Hepatocyte (in vitro differentiated cells): ENCODE measurements around the gene APBB2. TPM values are rescaled to one million over a fixed set of nuclear protein-coding genes. Genes with fewer than 3 reads are reported as not detected.

Experiments used
- DNase-seq: peaks from one replicate; pipeline ENCODE4 v3.0.0-alpha.2; 2016; ENCODE audit warnings: low spot score
- H2AFZ ChIP-seq: fragments of 200-600 bp; sonication (generic); 2 replicates; pipeline ENCODE4 v1.6.0; 2016; ENCODE audit warnings: antibody characterized with exemption, mild to moderate bottlenecking
- H3K27ac ChIP-seq: fragments of 200-600 bp; sonication (generic); 2 replicates; pipeline ENCODE4 v1.5.1; 2016; ENCODE audit warnings: mild to moderate bottlenecking
- H3K27me3 ChIP-seq: fragments of 200-600 bp; sonication (generic); 2 replicates; pipeline ENCODE4 v1.6.1; 2016
- H3K36me3 ChIP-seq: fragments of 200-600 bp; sonication (generic); replicated peaks from 2 replicates; pipeline ENCODE4 v1.5.1; 2016; ENCODE audit warnings: low read depth; ENCODE audit not compliant: insufficient read depth
- H3K4me1 ChIP-seq: fragments of 200-600 bp; sonication (generic); 2 replicates; pipeline ENCODE4 v1.5.1; 2016; ENCODE audit warnings: mild to moderate bottlenecking, moderate library complexity; ENCODE audit not compliant: insufficient read depth
- H3K4me2 ChIP-seq: fragments of 200-600 bp; sonication (generic); 2 replicates; pipeline ENCODE4 v1.6.0; 2016
- H3K4me3 ChIP-seq: fragments of 200-600 bp; sonication (generic); 2 replicates; pipeline ENCODE4 v1.5.1; 2016; ENCODE audit warnings: mild to moderate bottlenecking
- H3K79me2 ChIP-seq: fragments of 200-600 bp; sonication (generic); 2 replicates; pipeline ENCODE4 v1.6.0; 2017; ENCODE audit warnings: mild to moderate bottlenecking
- H3K9me2 ChIP-seq: fragments of 200-600 bp; sonication (generic); replicated peaks from 2 replicates; pipeline ENCODE4 v1.6.0; 2017; ENCODE audit warnings: mild to moderate bottlenecking; ENCODE audit not compliant: insufficient read depth
- H3K9me3 ChIP-seq: fragments of 200-600 bp; sonication (generic); 2 replicates; pipeline ENCODE4 v1.5.1; 2016; ENCODE audit warnings: low read depth, mild to moderate bottlenecking
- H4K20me1 ChIP-seq: fragments of 200-600 bp; sonication (generic); 2 replicates; pipeline ENCODE4 v1.6.0; 2016; ENCODE audit warnings: mild to moderate bottlenecking; ENCODE audit not compliant: insufficient read depth, poor library complexity, severe bottlenecking
- CTCF ChIP-seq: fragments of 200-600 bp; sonication (generic); IDR thresholded peaks from 2 replicates; pipeline ENCODE4 v1.5.1; 2016; ENCODE audit warnings: antibody characterized with exemption, mild to moderate bottlenecking; ENCODE audit not compliant: poor library complexity
- EZH2 ChIP-seq: fragments of 200-600 bp; sonication (generic); IDR thresholded peaks from 2 replicates; pipeline ENCODE4 v1.6.1; 2016; ENCODE audit warnings: antibody characterized with exemption, mild to moderate bottlenecking, borderline replicate concordance
- EZH2phosphoT487 ChIP-seq: fragments of 200-600 bp; sonication (generic); IDR thresholded peaks from one replicate; pipeline ENCODE4 v1.6.1; 2018; ENCODE audit warnings: antibody characterized with exemption, mild to moderate bottlenecking, low read depth, moderate library complexity; ENCODE audit not compliant: unreplicated experiment, severe bottlenecking
- WGBS: methylation state at CpG from one replicate; pipeline ENCODE4 v1.1.6; 2016; ENCODE audit warnings: low lambda C conversion rate; ENCODE audit errors: missing lambda C conversion rate; 5-methylcytosine and 5-hydroxymethylcytosine counted together
- polyA plus RNA-seq: library from polyadenylated mRNA; unstranded; fragments of >200 nt; fragmentation: Nextera tagmentation; extraction: Ambion mirVana; gene quantifications from 2 replicates; pipeline ENCODE4 v1.2.1, GENCODE V29; 2016
- total RNA-seq: library from RNA; depleted of rRNA; stranded (reverse); fragments of >200 nt; gene quantifications from 2 replicates; pipeline ENCODE4 v1.2.3, GENCODE V29; 2014

Gene APBB2
- total and polyA plus RNA-seq, 2 experiments from 2014 or later, result 23.4 to 47.5 TPM

- Histone ChIP-seq H3K4me1 (peaks cover 12% of the 10 kb centered on the region), H3K36me3 (no peaks in the 10 kb centered on the region), H3K79me2 (peaks cover 98% of the 10 kb centered on the region), H3K27ac (no peak overlapping the region), H4K20me1 (peaks cover 20% of the 10 kb centered on the region), H3K27me3 (no peaks in the 10 kb centered on the region), H3K9me2 (no peaks in the 10 kb centered on the region), H2AFZ (no peak overlapping the region), H3K4me2 (no peak overlapping the region), H3K4me3 (no peak overlapping the region), H3K9me3 (no peaks in the 10 kb centered on the region)
- 81% methylated on average over 4 of the region's 4 CpGs for WGBS
- TF ChIP-seq CTCF (no peak), EZH2 (no peak), EZH2phosphoT487 (no peak)
- DNase-seq, result no peak
These were observed 13.8 kb downstream of the APBB2 start for GRCh38 chr4:41200486-41201017.

DNA sequence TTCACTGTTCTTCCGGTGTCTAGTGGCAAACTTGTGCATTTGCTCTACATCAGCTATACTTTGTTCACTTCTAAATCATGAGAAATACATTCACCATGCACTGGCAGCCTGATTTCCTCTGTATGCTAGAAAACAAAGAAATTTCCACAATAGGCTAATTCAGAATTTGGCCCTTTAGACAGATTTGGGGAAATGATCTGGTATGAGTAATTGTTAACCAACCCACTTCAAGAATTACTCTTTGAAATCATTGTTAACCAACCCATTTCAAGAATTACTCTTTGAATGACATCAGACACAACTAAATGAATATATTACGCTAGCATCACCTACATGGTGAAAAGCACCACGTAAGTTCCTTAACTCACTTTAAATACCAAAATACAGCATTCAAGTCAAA, 14.6 kb downstream of the APBB2 start:
- H3K9me2 ChIP-seq, result no peaks in the 10 kb centered on the region
- no peak for TF ChIP-seq EZH2phosphoT487
- TF ChIP-seq EZH2, result no peak
- TF ChIP-seq CTCF, result no peak
- no peak overlapping the region for H3K4me2 ChIP-seq
- peaks cover 16% of the 10 kb centered on the region for H4K20me1 ChIP-seq
- no peaks in the 10 kb centered on the region for H3K9me3 ChIP-seq
- peaks cover 6% of the 10 kb centered on the region for H3K4me1 ChIP-seq
- H3K4me3 ChIP-seq, result no peak overlapping the region
- H3K79me2 ChIP-seq, result peaks cover 98% of the 10 kb centered on the region
- H3K36me3 ChIP-seq, result no peaks in the 10 kb centered on the region
- H3K27ac ChIP-seq, result no peak overlapping the region
- DNase-seq, result no peak
- WGBS, result 78% methylated on average over 3 of the region's 3 CpGs
- no peaks in the 10 kb centered on the region for H3K27me3 ChIP-seq
- no peak overlapping the region for H2AFZ ChIP-seq

DNA sequence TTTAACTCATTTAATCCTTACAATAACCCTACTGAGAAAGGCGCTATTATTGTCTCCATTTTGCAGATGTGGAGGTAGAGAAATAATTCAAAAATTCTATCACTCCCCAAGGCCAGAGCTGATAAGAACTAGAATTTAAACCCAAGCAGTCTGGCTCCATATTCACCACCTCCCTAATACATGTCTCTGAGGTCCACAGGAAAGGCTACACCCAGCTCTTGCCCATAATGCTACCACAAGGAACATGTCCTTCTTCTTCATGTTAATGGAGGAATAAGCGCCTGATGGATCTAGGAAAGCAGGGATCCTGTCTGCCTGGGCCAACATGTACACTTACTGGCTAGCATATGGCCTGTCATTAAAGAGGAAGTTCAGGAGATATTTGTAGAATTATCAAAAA, 16.3 kb downstream of the APBB2 start:
- no peaks in the 10 kb centered on the region for H3K9me2 ChIP-seq
- H2AFZ ChIP-seq, result no peak overlapping the region
- no peak overlapping the region for H3K4me3 ChIP-seq
- no peaks in the 10 kb centered on the region for H3K9me3 ChIP-seq
- no peaks in the 10 kb centered on the region for H3K27me3 ChIP-seq
- H4K20me1 ChIP-seq, result peaks cover 9% of the 10 kb centered on the region
- H3K36me3 ChIP-seq, result no peaks in the 10 kb centered on the region
- no peaks in the 10 kb centered on the region for H3K4me1 ChIP-seq
- no peak for DNase-seq
- H3K27ac ChIP-seq, result no peak overlapping the region
- H3K4me2 ChIP-seq, result no peak overlapping the region
- WGBS, result 97% methylated on average over 2 of the region's 2 CpGs
- H3K79me2 ChIP-seq, result peaks cover 98% of the 10 kb centered on the region
- TF ChIP-seq EZH2phosphoT487 (no peak), EZH2 (no peak), CTCF (no peak)
